ENCODE results near the gene TRAPPC3.

TRAPPC3 gene

DNA sequence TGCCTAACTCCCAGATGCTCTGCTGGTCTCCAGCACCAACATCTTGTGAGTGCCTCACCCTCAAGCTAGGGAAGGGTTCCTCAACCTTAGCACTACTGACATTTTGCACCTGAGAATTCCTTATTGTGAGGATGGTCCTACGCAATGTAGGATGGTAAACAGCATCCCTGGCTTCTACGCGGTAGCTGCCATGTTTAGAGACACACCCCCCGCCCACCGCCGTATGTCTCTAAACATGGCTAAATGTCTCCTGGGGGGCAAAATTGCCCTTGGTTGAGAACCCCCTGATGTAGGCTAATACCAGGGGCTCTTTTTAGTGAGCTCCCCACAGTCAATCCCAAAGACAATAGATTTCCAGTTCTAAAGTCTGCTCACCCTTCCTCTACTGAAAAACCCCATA lies 4.2 kb upstream of the TRAPPC3 start:
- DNase-seq (ENCODE audit: low spot score) = no peak

DNA sequence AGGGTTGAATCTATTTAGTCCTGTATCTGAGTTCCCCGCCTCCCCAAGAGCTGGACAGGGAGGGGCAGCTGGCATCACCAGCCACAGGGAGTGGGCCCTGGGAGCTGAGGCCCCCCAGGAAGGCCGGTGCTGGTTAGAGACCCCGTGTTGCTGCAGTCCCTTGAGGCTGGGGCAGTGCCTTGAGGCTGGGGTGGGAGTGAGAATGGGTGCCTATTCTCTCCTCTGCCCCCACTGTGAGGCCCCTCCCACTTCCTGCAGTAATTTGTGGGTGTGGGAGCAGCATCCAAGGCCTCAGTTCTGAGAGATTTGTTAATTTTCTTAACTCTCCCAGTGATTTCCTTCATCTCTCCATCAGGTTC lies 2.5 kb upstream of the TRAPPC3 start:
- DNase-seq (ENCODE audit: low spot score) = no peak

DNA sequence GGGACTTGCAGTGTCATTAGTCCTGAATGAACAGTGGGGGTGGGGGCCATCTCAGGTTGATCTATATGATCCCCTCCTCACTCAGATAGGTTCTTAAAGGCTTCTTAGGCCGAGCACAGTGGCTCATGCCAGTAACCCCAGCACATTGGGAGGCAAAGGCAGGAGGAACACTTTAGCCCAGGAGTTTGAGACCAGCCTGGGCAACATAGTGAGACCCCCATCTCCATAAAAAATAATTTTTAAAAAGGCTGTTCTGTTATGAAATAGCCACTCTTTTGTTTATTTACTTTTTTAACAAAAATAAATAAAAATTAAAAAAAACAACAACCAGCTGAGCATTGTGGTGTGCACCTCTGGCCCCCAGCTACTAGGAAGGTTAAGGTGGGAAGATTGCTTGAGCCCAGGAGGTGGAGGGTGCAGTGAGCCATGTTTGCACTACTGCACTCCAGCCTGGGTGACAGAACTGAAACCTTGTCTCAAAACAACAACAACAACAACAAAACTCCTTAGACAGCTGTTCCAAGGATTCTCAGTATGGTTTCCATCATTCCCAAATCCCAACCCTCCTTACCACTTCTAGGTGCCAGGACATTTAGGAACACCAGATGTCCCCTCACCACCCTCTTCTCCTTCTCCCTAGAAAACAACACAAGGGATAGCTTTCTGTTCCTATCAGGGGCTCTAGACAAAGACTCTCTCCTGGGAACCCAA lies 2.0 kb upstream of the TRAPPC3 start:
- no peak for DNase-seq (ENCODE audit: low spot score)

DNA sequence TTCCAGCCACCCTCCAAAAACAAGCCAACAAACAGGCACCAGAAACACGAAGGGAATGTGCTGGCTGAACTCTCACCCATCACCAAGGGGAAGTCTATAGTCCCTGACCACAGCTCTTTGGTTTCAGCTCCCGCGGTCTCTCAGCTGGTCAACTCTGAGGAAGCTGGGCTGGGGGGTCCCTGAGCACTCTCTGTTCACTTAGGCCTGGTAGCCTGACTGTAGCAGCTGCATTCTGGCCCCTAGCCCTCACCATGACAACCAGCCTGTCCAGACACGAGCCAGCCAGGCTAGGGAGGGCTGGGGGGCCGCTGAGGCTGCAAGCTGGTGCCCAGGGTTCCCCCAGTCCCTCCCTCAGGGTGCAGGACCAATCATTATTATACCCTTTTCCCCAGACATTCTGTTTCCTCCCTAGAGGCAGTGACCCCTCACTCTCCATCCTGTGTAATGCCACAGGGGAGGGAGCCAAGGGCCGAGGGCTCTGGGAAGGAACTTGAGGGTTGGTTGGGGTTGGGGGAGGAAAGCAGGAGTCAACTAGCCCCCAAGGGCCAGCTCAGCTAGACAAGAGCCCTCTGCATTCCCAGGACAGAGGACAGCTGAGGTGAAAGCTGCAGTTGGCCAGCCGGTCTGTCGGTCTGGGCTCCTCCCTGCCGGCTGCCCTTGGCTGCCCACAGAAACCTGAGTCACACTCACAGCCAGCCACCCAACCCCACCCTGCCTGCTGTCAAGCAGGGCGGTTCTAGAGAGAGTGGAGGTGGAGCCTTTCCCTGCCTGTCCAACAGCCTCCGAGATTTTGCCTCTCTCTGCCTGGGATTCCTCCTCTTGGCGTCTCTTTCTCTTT lies 1.2 kb upstream of the TRAPPC3 start:
- DNase-seq (ENCODE audit: low spot score) = peak; percentile 88

DNA sequence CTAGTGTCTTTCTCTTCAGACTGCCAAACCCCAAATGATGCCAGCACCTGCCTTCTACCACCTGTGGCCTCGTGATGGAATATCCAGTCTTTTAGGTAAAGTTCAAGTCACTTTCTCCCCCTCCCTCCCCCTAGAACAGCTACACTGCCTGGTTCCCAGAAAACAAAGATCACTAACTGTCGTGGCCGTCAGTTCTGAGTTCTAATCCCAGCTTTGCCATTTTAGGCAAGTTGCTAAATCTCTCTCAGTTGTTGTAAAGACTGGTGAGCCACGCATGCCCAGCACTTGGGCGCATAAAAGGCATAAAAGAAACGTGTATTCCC lies 648 bp upstream of the TRAPPC3 start:
- DNase-seq (ENCODE audit: low spot score) = no peak

DNA sequence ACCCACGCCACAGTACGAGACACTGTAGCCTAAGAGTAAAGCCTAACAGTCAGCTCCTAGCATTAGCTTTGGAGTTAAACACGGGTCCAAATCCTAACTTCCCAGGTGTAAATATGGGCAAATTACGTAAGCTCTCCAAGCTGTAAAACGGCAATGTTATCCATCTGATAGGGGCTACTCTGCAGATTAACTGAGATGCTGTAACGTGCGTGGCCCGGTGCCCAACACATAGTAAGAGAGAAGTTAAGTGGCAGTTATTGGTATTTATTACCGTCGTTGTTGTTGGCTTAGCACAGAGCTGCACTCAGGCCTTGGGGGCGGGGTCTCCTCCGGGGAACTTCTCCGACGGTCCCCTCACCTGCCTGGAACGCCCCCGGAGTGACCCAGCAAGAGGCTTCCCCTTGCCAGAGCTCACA lies 457 bp downstream of the TRAPPC3 start:
- DNase-seq (ENCODE audit: low spot score) = no peak

DNA sequence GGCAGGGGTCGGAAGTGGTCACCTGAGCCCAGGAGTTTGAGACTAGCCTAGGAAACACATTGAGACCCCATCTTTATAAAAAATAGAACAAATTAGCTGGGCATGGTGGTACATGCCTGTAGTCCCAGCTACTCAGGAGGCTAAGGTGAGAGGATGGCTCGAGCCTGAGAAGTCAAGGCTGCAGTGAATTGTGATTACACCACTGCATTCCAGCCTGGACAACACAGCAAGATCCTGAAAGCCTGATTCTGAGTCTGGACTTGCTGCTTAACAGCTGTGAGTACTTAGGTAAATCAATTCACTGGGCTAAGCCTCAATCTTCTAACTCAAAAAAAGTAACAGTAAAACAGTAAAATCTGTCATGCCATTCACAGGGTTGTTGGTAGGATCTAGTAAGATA lies 4.9 kb downstream of the TRAPPC3 start:
- DNase-seq (ENCODE audit: low spot score) = no peak

DNA sequence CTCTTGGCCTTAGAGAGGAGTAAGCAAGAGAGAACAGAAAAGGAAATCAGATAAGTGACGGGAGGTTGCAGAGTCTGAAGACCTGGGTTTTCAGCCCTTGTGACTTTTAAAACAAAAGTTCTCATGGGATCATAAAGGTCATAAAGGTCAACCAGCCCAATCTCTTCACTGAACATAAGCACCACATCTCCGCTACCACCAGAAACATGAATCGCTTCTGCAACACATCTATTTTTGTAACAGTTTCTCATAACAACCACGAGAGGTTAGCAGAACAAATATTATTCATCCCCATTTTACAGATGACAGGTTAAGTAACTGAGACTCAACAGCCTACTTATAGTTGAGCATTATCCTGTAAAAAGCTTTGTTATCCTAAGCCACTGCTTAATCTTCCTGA lies 5.9 kb downstream of the TRAPPC3 start:
- no peak for DNase-seq (ENCODE audit: low spot score)

DNA sequence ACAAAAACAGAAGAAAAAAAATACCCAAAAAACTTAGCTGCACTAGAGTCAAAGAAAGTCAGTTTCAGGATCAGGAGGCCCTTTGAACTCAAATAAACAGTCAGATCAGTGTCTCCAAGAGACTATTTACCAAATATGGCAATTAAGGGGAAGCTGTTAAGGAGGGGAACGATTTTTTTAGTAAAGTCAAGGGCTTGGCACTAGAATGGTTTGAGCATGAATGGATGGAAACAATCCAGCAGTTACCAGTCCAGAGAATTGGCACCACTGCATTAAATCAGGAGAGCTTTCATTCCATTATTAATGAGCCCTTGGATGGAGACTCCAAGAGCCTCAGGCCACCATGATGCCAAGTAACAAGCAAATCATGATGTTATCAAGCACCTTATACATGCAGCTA lies 7.2 kb downstream of the TRAPPC3 start:
- no peak for DNase-seq (ENCODE audit: low spot score)

DNA sequence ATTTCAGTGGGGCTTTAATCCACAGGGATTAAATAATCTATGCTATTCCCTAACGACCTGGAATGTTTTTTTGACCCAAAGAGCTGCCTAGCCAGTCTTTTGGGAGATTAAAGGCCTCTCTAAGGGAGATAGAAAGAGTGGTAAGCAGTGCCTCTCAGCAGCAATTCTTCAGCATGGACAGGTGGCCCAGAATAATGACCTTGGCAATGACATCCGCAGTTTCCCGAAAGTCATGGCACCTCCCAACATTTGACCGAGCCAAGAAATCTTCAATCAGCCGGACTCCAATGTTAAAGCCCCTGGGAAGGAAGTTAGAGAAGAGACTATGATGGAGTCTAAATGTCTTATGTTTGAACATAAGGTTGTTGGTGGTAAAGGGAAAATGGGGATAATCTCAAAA lies 9.8 kb downstream of the TRAPPC3 start:
- DNase-seq (ENCODE audit: low spot score) = no peak

DNA sequence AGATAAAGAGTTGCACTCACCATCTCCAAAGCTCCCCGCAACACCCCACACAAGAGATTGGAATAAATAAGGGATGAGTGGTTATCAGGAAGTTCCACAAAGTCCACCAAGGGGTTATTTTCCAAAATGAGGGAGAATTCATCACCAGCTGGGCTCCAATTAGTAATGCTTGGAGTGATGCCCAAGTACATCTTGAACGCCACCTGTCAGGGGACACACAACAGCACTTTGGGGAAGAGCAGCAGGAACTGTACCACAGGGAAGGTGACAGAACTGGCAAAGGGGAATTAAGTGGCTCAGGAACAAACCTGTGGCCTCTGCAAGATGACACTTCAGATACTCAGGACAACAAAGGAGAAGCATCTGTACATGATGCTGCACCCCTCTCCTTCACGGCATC lies 11.5 kb downstream of the TRAPPC3 start:
- no peak for DNase-seq (ENCODE audit: low spot score)

DNA sequence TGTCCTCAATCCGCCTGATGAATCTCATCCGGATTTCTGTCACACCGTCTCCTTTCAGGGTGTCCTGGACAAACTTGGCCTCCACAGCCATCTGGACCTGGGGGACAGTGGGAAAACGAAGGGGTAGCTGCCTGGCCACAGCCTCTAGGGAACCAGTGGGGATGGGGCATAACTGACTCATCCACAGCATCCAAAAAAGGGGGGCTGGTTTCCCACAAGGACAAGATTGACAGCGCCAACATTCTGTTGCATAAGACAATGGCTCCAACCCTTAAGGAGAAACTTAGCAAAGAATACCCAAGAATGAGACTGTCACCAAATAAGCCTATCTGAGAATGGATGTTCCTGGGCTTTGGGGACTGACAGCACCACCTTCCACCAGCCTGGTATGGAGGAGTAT lies 12.1 kb downstream of the TRAPPC3 start:
- DNase-seq (ENCODE audit: low spot score) = no peak

DNA sequence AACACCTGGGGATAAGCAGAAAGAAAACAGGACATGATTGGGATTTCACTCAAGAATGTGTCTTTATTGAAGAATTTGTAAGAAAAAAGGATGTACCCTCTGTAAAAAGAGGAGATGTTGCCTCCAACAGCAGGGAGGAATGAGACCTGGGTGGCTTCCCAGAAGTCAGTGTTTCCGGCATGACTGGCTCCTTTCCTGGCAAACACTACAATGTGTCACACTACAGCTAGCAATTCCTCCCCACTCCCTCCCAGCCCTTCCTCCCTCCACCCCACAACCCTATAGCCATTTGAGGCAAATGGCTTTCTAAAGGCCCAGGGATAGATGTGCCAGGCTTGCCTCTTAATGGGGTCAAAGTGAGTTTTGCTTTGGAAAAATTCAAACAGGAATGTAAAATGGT lies 12.8 kb downstream of the TRAPPC3 start:
- no peak for DNase-seq (ENCODE audit: low spot score)

DNA sequence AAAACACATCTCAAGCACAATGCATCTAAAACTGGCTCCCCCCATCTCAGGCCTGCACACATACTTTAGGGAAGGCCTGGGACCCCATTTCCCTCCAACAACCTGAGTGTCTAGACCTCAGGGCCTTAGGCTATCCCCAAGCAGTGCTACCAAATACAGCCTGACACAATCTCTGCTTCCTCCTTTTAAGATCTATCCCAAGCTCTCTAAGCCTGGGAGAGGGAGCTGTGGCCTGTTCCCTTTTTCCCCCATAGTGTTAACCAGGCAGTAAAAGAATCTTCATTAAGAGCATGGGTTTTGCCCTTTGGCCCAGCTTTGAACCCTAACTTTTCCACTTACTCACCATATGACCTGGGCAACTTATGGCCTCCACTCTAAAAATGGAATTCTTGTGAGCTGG lies 13.5 kb downstream of the TRAPPC3 start:
- DNase-seq (ENCODE audit: low spot score) = no peak

DNA sequence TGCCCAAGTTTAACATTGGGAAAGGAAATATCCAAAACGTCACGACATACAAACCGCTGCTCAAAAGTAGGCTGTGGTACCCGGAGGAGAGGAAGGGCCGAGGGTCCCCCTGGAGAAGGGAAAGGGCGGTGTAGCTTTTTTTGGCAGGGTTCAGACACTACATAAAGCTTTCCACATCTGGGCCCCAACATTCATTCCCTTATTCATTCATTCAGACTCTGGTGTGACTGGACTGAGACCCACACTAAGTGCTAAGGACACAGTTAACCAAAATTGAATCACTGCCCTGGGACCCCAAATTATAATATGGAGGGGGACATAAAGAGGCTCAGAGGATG lies 14.0 kb downstream of the TRAPPC3 start:
- no peak for DNase-seq (ENCODE audit: low spot score)

DNA sequence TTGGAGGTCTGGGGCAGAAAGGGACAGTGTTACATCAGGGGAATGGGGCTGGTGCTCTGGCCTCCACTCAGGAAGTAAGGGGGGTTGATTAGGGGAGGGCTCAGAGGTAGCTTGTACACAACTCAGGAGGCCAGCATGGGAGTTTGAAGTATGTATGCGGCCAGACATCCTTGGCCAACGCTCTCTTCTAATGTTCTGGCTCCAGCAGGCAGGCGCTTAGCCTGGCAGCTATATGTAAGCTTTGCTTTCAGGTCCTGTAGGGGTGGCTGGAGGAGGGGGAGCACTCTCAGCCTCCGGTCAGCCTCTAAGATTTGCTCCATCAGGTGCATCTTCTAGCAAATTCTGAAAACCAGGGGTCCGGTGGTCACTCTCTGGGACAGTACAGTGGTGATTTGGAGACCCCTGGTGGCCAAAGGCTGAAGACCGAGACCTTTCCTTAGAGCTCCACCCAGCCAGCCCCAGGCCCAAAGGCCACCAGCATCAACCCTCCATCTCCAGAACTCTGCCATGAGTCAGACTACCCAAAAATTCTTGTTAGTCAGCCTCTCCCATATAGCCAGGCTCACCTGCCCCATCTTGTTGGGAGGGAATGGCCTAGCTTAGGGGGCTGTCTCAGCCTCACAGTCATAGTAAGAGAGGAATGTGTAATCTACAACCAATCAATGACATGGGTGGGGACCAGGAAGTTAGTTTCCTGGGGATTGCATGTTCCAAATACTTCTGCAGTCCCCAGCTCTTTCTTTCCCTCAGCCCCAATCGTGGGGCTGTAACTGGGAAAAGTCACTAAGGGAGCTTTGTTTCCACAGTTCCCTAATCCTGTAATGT lies 14.6 kb downstream of the TRAPPC3 start:
- DNase-seq (ENCODE audit: low spot score) = no peak

DNA sequence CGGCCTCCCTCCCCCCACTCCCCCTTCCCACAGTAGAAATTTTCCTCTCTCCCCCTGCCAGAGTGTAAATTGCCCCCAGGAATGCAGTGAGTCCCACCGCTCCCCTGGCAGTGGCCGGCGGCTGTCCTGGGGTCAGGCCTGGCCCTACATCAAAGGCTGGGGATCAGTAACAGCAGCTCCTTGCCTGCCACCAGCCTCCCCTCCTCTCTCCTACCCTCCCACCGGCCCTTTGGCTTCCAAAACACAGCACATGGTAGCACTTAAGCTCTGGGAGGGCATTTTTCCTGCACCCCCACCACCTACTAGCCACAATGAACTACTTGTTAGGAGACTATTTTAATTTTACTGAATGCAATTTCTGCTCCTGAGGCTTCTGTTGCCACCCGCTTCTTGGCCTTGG lies 15.3 kb downstream of the TRAPPC3 start:
- no peak for DNase-seq (ENCODE audit: low spot score)

DNA sequence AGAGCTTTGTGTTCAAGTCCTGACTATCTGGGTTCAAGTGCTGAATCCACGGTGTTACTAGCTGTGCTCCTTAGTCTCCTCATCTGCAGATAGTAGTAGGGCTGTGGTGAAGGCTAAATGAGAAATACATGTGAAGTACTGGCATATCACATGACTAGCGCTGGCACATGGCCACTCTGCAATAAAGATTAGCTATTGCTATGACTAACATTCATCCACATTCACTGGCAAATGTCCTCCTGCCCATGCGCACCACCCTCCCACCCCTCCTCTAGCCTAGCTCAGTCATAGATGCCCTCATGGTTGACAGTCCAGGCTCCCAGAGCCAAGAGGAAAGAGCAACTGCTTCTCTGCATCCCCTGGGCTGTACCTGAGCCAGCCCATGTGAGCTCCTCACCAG lies 15.8 kb downstream of the TRAPPC3 start:
- no peak for DNase-seq (ENCODE audit: low spot score)

DNA sequence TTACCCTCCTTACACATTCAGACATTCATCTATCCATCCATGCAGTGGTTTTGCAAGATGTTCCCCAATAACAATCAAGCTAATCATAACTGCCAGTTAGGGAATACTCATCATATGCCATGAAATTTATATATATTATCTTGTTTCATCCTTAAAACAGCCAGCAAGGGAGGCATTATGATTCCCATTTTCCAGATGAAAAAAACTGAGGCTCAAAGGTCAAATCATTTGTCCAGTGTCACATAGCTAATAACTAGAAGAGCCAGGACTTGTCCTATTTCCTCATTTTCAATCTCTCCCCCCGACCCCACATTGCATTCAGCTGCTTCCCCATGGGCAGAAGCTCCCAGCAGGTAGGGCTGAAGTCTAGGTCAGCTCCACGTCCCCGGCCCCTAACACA lies 17.3 kb downstream of the TRAPPC3 start:
- no peak for DNase-seq (ENCODE audit: low spot score)

DNA sequence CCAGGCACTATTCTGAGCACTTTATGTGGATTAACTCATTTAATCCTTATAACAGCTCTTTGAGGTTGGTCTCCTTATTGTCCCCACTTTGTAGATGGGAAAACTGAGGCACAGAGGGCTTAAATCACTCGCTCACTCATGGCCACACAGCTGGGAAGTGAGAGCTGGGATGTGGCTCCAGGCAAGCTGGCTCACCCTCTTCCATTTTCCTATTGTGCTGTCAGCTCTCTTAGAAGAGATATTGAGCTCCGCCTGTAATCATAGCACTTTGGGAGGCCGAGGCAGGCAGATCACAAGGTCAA lies 20.4 kb downstream of the TRAPPC3 start:
- no peak for DNase-seq (ENCODE audit: low spot score)

DNA sequence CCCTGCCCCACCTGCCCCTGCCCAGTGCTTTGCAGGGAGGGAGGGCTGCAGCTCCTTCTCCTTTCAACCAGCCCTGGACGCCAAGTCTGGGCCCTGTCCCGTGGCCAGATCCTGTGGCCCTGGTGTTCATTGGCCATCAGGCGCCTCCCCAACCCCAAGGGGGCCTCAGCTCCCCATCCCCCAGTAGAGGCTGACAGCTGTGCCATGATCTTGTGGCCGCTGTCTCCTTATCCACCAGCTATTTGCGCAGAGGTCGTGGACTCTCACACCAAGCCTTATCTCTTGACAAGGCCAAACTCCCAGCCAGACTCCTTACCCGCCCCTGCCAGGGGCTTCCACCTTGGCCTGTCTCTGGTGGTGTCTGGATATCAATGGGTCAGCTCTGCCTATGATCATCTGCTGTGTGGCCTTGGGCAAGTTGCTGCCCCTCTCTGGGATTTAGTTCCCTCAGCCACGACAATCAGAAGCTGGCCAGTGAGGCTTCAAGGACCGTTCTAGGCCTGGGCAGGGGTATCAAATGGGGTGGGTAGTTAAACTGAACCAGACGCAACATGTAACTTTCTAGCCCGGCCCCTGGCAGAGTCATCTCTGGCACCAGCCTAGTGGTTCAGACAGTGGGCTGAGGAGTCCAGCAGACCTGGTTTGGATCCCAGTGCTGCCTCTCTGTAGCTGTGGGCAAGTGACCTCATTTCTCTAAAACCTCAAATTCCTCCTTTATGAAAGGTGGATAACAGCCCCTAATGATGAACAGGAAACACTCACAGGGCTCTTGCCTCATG lies 21.0 kb downstream of the TRAPPC3 start:
- DNase-seq (ENCODE audit: low spot score) = no peak

DNA sequence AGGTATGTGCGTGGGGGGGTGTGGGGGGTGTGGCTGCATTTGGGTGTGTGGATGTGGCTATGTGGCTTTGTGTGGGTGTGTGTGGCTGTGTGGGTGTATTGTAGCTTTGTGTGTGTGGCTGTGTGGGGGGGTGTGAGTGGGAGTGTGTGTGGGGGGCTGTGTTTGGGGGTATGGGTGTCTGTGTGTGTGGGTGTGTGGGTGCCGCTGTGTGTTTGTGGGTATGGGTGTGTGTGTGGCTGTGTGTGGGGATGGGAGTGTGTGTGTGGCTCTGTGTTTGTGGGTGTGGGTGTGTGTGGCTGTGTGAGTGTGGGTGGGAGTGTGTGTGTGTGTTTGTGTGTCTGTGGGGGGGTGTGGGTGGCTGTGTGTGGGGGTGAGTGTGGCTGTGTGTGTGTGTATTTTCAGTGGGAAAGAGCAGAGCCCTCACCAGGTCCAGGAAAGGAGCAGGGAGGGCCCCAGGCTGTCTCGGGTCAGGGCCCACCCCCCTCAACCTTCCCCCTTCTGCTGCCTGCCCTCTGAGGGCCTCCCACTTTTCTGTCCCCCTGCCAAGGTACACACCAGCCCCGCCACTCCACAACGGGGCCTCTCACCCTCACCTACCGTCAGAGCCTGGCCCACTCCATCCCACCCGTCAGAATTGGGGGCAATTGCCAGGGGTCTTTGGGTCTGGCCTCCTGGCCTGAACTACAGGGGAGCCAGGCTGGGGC lies 22.3 kb downstream of the TRAPPC3 start:
- DNase-seq (ENCODE audit: low spot score) = no peak
